HG03066 (cell line): ENCODE results near the gene CHD6.
"Not testable (repeated sequence)": the region's sequence is repeated elsewhere in the genome, so short reads cannot be mapped to it uniquely, and the experiment has no call there.

Source experiments
- ATAC-seq: cut with Tn5 transposase; IDR thresholded peaks from one replicate; pipeline ENCODE4 v1.9.1; 2021; ENCODE audit warnings: low read depth; ENCODE audit not compliant: unreplicated experiment

CHD6 gene

GRCh38 chr20:41551011-41551705 lies 67.0 kb downstream of the CHD6 start:
- ATAC-seq = no peak

- no peak for ATAC-seq
Observed at GRCh38 chr20:41547221-41547620, 71.0 kb downstream of the CHD6 start.

- no peak for ATAC-seq
Observed at GRCh38 chr20:41546535-41546934, 71.6 kb downstream of the CHD6 start.

GRCh38 chr20:41544472-41544871 lies 73.7 kb downstream of the CHD6 start:
- no peak for ATAC-seq

DNA sequence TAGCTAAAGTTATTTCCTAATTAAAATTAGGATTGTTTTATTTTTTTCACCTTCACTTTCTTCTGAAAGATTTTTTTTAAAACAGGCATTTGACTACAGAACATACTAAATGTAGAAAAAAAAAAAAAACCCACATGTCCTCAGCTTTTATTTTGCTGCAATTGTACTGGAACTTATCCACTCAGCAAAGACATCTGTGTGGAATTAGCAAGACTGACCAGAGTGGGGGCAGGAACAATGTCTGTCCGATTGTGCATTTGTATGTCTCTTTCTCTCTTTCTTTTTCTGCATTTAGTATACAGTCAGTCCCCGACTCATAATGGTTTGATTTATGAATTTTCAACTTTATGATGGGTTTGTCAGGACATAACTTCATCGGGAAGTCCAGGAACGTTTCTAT lies 77.3 kb downstream of the CHD6 start:
- ATAC-seq = no peak

GRCh38 chr20:41540459-41540858 lies 77.7 kb downstream of the CHD6 start:
- ATAC-seq = no peak

- no peak for ATAC-seq
Observed at GRCh38 chr20:41538810-41539596, 79.2 kb downstream of the CHD6 start.

GRCh38 chr20:41537865-41538264 lies 80.3 kb downstream of the CHD6 start:
- no peak for ATAC-seq

GRCh38 chr20:41535551-41535950 lies 82.6 kb downstream of the CHD6 start:
- ATAC-seq = not testable (repeated sequence)

DNA sequence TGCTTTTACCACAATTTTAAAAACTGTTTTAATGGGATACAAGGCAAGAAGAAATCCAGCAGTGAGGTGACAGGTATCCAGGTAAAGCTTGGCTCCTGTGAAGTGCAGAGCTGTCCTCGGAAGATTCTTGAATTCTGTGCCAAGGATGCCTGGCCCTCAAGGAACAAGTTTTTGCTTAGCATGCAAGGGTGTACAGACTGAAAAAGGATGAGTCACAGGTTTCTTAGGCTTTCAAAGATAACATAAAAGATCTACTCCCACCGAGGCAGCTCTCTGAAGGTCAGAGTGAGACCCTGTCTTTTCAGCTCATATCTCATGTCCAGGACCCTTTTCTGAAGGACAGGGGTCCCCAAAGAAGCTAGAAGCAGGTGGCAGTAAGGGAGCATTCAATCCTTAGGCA lies 83.3 kb downstream of the CHD6 start:
- ATAC-seq = no peak

GRCh38 chr20:41534170-41534569 lies 84.0 kb downstream of the CHD6 start:
- ATAC-seq = no peak

- no peak for ATAC-seq
Observed at GRCh38 chr20:41533537-41534136, 84.5 kb downstream of the CHD6 start.

GRCh38 chr20:41532935-41533334 lies 85.2 kb downstream of the CHD6 start:
- no peak for ATAC-seq

DNA sequence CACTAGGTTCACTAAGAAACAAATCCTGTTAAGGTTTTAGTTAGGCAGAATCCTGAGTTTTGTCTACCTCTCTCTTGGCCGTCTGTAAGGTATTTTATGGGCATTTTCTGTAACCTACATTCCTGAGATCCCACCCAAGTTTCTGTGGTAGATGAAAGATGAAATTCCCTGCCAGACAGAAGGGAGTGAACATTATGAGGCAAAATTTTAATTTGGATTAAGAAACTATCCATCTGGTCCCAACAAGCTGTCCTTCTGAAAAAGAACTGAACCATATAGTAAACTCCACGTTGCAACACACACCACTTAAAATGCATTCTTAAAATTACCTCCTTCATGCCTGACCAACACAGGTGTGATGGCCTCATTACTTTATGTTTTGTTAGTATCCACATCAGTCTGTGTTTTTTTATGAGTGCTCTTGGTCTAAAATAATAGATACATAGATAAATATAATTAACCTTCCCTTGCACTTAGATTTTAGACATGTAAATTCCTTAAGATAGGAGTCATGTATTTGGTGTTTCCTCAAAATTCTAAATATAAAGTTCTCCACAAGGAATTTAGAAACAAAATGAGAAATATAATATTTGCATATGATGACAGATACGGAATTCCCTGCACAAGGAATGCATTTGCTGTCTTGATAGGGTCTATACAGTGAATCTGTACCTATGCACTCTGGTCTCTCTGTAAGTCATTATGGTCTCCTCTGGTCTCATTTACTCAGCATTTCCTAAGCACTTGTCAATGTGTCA lies 86.5 kb downstream of the CHD6 start:
- no peak for ATAC-seq

DNA sequence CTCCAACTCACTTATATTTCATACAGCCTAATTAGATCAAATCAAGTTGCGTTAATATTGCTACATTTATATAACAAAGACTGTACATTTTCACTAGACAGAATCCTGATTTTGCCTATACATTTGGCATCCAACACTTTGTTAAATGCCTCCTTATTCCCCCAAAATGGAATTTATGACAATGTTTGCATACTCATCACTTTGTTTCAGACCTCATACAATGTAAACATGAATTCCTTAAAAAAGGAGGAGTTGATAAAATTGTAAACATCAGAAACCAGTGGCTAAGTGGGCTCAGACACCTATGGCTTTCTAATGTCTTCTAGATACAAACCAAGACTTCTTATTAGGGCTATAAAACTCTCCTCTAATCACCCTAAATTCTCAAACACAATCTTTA lies 87.3 kb downstream of the CHD6 start:
- no peak for ATAC-seq

DNA sequence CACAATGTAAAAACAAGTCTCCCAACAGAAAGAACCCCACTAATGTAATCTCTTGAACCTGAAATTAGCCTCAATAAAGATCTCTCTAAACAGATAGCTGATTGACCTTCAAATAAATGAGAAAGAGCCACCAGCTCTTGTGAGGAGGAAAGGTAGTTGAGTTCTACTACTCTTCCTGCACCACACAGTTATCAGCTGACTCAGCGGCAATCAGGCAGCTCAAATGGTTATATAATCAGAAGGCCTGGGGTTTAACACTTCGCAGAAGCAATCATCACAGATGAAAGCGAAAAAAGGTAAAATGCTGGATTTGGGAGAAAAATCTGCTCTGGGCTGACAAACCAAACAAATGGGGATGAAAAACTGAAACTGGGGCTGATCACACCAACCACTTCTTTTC lies 91.8 kb downstream of the CHD6 start:
- no peak for ATAC-seq

DNA sequence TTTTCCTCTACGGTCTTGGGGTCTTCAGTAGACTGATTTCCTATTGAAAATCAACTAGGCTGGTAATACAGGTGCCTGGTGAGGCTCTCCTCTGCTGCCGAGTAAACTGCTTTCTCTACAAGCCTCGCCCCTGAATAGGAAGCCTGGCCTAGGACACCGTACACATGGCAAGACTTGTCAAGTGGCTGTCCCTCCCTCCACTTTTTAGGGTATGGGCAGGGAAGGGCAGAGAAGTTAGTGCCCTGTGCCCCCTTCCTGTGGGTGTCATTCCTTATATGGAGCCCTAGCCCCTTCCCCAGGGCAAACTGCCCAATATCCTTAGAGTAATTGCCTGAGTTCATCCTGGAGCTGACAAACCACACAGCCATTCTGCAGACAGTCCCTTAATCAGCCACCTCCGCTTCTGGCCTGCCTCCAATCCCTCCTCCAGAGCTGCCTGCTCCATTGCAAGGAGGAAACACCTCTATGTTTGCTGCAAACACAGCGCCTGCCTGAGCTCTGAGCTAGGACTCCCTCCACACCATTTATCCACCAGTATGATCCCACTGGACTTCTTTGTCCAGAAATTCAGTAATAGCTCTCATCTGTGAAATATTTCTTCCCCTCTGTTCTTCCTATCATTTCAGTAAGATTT lies 93.1 kb downstream of the CHD6 start:
- no peak for ATAC-seq

GRCh38 chr20:41523857-41524256 lies 94.3 kb downstream of the CHD6 start:
- ATAC-seq = no peak

DNA sequence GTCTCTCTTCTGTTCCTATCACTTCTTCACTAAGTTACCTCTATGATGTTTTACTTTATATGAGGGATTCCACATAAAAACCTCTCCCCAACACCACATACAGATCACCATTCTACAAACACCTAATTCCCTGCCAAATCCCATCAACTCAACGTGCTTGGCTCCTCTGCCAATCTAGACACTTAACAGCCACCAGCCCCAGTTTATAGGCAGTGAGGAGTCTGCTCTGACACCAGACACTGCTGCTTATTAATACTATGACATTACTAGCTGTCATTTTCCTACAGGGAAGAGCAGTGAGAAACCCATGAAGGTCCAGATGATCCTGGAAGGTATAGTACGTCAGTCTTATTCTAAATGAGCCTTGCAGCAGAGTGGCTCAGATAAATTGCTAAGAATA lies 104.3 kb downstream of the CHD6 start:
- ATAC-seq = no peak

DNA sequence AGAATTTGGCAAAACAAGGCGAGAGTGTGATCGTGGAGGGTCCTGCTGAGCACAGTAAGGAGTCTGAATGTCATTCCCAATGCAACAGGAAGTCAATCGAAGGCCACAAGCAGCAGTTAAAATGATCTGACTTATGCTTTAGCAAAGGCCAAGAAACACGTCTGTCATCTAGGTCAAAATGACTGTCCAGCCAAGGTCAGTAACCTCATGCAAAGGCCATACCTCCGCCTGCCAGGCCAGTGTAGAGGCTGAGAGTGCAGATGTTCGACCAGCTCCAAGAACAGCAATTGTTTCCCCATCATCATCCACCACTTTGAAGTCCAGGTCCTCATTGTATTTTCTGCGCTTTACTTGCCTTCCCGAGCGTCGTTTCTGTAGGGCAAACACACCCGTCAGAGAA lies 105.6 kb downstream of the CHD6 start:
- ATAC-seq = no peak
